ENCODE data around the gene CATSPERD.

GRCh38 chr19:5718037-5718578 is 2.3 kb upstream of the CATSPERD start:
- no peak for TF ChIP-seq CTCF (IDR thresholded peaks at IDR 0.05)
- TF ChIP-seq POLR2A (IDR thresholded peaks at IDR 0.05), result no peak
